ENCODE results near the gene MEOX1. TPM values are rescaled to one million over a fixed set of nuclear protein-coding genes. Genes with fewer than 3 reads are reported as not detected.

The MEOX1 gene
- total and polyA plus RNA-seq, 2 donors (not counting 1 experiment from before 2014, with no cell fraction given): not detected

- H3K27me3 Mint-ChIP-seq: peaks cover 34% of the 10 kb centered on the region
- no peaks in the 10 kb centered on the region for H3K9me3 Mint-ChIP-seq (ENCODE audit: insufficient read depth)
- ATAC-seq (ENCODE audit: low read depth) (no peak), DNase-seq (no peak)
- no peak overlapping the region for H2AFZ ChIP-seq (ENCODE audit: insufficient read depth, low read depth, low read length, poor library complexity, severe bottlenecking)
- TF ChIP-seq EZH2 (IDR thresholded peaks at IDR 0.05; ENCODE audit: borderline replicate concordance, insufficient read depth, low read depth, low read length, poor library complexity, severe bottlenecking) (no peak), CTCF (IDR thresholded peaks at IDR 0.05) (no peak)
- H3K27ac ChIP-seq (ENCODE audit: low read length in 2 of 2): no peak overlapping the region
- H3K9me3 ChIP-seq (ENCODE audit: control extremely low read depth in 1 of 3, control insufficient read depth in 2 of 3, insufficient read depth in 1 of 3, low read length in 2 of 3): no peaks in the 10 kb centered on the region
- no peaks in the 10 kb centered on the region for H3K27me3 ChIP-seq (replicated peaks in 1 of 4; ENCODE audit: control extremely low read depth in 1 of 4, control insufficient read depth in 3 of 4, insufficient read depth in 4 of 4, low read length in 3 of 4)
- WGBS (ENCODE audit: insufficient coverage): 89% methylated on average over 13 of the region's 13 CpGs
- no peak overlapping the region for H3K4me3 ChIP-seq (ENCODE audit: control extremely low read depth in 1 of 5, extremely low read depth in 1 of 5, insufficient read depth in 1 of 5, low read depth in 2 of 5, low read length in 4 of 5)
- no peak overlapping the region for H3K27ac Mint-ChIP-seq
- no peaks in the 10 kb centered on the region for H4K20me1 ChIP-seq (ENCODE audit: control insufficient read depth, insufficient read depth, low read length, poor library complexity, severe bottlenecking)
- no peaks in the 10 kb centered on the region for H3K36me3 ChIP-seq (replicated peaks in 1 of 2; ENCODE audit: control extremely low read depth in 1 of 2, control insufficient read depth in 1 of 2, extremely low read depth in 1 of 2, insufficient read depth in 2 of 2, low read length in 1 of 2)
- H3K79me2 ChIP-seq (ENCODE audit: control insufficient read depth, insufficient read depth, low read length): no peaks in the 10 kb centered on the region
- intact Hi-C loops (cut with micrococcal nuclease): no loop called here
- no peaks in the 10 kb centered on the region for H3K4me1 Mint-ChIP-seq
- H3K4me1 ChIP-seq (ENCODE audit: control insufficient read depth in 2 of 2, insufficient read depth in 2 of 2, low read length in 2 of 2): no peaks in the 10 kb centered on the region
- ChIA-PET CTCF (interaction anchor here (0.9 to 1.4 kb wide), 3 partner anchors 38 to 59 kb away, joined by 3 to 4 read pairs (median 4); no protein-coding TSS in a partner anchor), POLR2A (no interaction called here)
- H3K4me2 ChIP-seq (replicated peaks; ENCODE audit: low read depth, low read length, poor library complexity, severe bottlenecking): no peak overlapping the region
- H3K4me3 Mint-ChIP-seq: no peak overlapping the region
- no peak overlapping the region for H3K9ac ChIP-seq (ENCODE audit: low read length)
These were observed 27.1 kb downstream of the MEOX1 start for GRCh38 chr17:43634591-43635125.

GRCh38 chr17:43632221-43632620 lies 29.5 kb downstream of the MEOX1 start:
- Mint-ChIP-seq H3K9me3 (ENCODE audit: insufficient read depth) (no peaks in the 10 kb centered on the region), H3K4me1 (no peaks in the 10 kb centered on the region), H3K27me3 (peaks cover 46% of the 10 kb centered on the region), H3K4me3 (no peak overlapping the region), H3K27ac (no peak overlapping the region)
- no peak for DNase-seq
- Histone ChIP-seq H4K20me1 (ENCODE audit: control insufficient read depth, insufficient read depth, low read length, poor library complexity, severe bottlenecking) (no peaks in the 10 kb centered on the region), H3K9me3 (ENCODE audit: control extremely low read depth in 1 of 3, control insufficient read depth in 2 of 3, insufficient read depth in 1 of 3, low read length in 2 of 3) (no peaks in the 10 kb centered on the region), H3K4me2 (replicated peaks; ENCODE audit: low read depth, low read length, poor library complexity, severe bottlenecking) (no peak overlapping the region), H3K4me3 (ENCODE audit: control extremely low read depth in 1 of 5, extremely low read depth in 1 of 5, insufficient read depth in 1 of 5, low read depth in 2 of 5, low read length in 4 of 5) (no peak overlapping the region), H3K27me3 (replicated peaks in 1 of 4; ENCODE audit: control extremely low read depth in 1 of 4, control insufficient read depth in 3 of 4, insufficient read depth in 4 of 4, low read length in 3 of 4) (no peaks in the 10 kb centered on the region), H3K27ac (ENCODE audit: low read length in 2 of 2) (no peak overlapping the region), H2AFZ (ENCODE audit: insufficient read depth, low read depth, low read length, poor library complexity, severe bottlenecking) (no peak overlapping the region), H3K36me3 (replicated peaks in 1 of 2; ENCODE audit: control extremely low read depth in 1 of 2, control insufficient read depth in 1 of 2, extremely low read depth in 1 of 2, insufficient read depth in 2 of 2, low read length in 1 of 2) (no peaks in the 10 kb centered on the region), H3K4me1 (ENCODE audit: control insufficient read depth in 2 of 2, insufficient read depth in 2 of 2, low read length in 2 of 2) (no peaks in the 10 kb centered on the region), H3K9ac (ENCODE audit: low read length) (no peak overlapping the region), H3K79me2 (ENCODE audit: control insufficient read depth, insufficient read depth, low read length) (no peaks in the 10 kb centered on the region)
- ATAC-seq (ENCODE audit: low read depth): no peak
- TF ChIP-seq CTCF (IDR thresholded peaks at IDR 0.05): no peak
- TF ChIP-seq EZH2 (IDR thresholded peaks at IDR 0.05; ENCODE audit: borderline replicate concordance, insufficient read depth, low read depth, low read length, poor library complexity, severe bottlenecking): no peak
- CTCF ChIA-PET: no interaction called here
- WGBS (ENCODE audit: insufficient coverage): 93% methylated on average over 7 of the region's 10 CpGs
- intact Hi-C loops (cut with micrococcal nuclease): no loop called here
- POLR2A ChIA-PET: no interaction called here
